T-helper 2 cell treated with Interferon-gamma antibody and Interleukin-4, amounts not matched to agents 5 μg/mL and 100 μg/mL, for 36 hours (primary cell): ENCODE results near the gene RHOBTB3.
A peak's percentile ranks its signal among the peaks of the same experiment; 100 is the strongest.

ENCODE experiments used
- DNase-seq: peaks from one replicate; pipeline ENCODE4 v3.0.0; 2021; ENCODE audit warnings: low spot score
- H3K27ac Mint-ChIP-seq: one replicate; pipeline ENCODE4 v1.8.0; 2021; ENCODE audit warnings: mild to moderate bottlenecking, mixed read lengths
- H3K27me3 Mint-ChIP-seq: one replicate; pipeline ENCODE4 v1.8.0; 2021; ENCODE audit warnings: low read depth, mixed read lengths
- H3K36me3 Mint-ChIP-seq: one replicate; pipeline ENCODE4 v1.8.0; 2021; ENCODE audit warnings: low read depth, mixed read lengths
- H3K4me1 Mint-ChIP-seq: one replicate; pipeline ENCODE4 v1.8.0; 2021; ENCODE audit warnings: low read depth, mixed read lengths
- H3K4me3 Mint-ChIP-seq: one replicate; pipeline ENCODE4 v1.8.0; 2022; ENCODE audit warnings: mild to moderate bottlenecking, moderate library complexity, mixed read lengths
- H3K9me3 Mint-ChIP-seq: one replicate; pipeline ENCODE4 v1.8.0; 2021; ENCODE audit warnings: mixed read lengths

Gene RHOBTB3

DNA sequence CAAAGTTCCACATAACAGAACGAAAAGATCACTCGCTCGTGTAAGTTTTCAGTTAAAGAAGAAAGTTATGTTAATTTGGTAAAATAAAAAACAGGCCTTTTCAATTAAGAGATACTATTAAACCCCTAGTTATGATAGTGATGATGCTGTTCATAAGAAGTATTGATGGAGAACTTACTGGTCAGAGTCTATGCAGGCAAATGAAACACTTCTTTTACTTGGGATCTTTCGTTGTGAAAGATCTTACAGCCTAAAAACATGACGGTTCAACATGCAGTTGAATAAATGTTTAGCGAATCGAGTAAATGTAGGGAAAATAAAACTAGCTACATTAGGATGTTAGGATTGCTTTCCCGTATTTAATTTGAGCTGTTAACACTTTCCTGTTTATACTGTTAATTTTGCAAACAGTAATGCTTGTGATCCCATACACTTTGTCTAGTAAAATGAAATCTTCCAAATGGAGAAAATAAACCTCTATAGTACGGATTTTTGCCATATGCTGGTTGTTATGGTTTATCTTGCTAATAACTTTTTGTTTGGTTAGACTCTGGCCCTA is 2.0 kb downstream of the RHOBTB3 start:
- DNase-seq = no peak
- Mint-ChIP-seq H3K27ac (no peak overlapping the region), H3K9me3 (no peaks in the 10 kb centered on the region), H3K27me3 (peaks cover 83% of the 10 kb centered on the region), H3K4me3 (no peak overlapping the region), H3K36me3 (no peaks in the 10 kb centered on the region), H3K4me1 (peaks cover 12% of the 10 kb centered on the region)

DNA sequence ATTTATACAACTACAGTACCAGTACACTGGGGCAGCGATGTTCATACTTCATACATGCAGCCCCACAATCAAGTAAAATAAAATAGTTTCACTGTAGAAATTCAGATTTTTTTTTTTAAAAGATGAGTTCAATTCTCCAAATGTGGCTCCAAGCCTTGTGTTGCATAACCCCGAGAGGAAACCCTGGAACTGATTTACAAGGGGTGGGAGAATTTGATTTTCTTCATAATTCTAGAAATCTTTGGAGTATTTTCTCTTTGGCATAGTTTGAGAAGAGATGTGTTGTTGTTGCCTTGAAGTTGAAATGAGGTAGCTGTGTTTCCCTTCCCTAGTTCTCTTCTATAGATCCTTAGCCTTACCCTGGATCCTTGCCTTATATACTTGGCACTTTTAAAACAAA is 3.1 kb downstream of the RHOBTB3 start:
- Mint-ChIP-seq H3K4me1 (peaks cover 9% of the 10 kb centered on the region), H3K4me3 (no peak overlapping the region), H3K27me3 (peaks cover 78% of the 10 kb centered on the region), H3K36me3 (no peaks in the 10 kb centered on the region), H3K27ac (no peak overlapping the region), H3K9me3 (no peaks in the 10 kb centered on the region)
- DNase-seq = no peak

DNA sequence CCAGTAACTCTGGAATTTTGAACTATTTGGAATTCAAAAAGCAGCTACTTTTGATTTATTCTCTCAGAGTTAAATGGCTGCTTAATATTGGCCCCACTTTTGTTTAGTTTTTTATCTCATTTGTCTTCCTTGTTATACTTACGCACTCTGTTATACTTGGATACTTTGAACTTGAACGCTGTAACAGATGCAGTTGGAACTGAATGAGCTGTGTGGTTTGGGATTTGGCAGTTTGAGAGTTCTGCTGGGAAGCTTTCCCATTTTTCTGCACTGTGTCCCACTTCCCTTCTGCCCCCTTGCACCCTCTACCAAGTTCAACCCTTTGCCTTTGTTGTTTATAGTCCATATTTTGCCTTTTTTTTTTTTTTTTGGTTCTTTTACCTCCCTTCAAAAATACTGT is 3.8 kb downstream of the RHOBTB3 start:
- Mint-ChIP-seq H3K36me3 (no peaks in the 10 kb centered on the region), H3K9me3 (no peaks in the 10 kb centered on the region), H3K4me1 (peaks cover 9% of the 10 kb centered on the region), H3K27me3 (peaks cover 77% of the 10 kb centered on the region), H3K4me3 (no peak overlapping the region), H3K27ac (no peak overlapping the region)
- no peak for DNase-seq

DNA sequence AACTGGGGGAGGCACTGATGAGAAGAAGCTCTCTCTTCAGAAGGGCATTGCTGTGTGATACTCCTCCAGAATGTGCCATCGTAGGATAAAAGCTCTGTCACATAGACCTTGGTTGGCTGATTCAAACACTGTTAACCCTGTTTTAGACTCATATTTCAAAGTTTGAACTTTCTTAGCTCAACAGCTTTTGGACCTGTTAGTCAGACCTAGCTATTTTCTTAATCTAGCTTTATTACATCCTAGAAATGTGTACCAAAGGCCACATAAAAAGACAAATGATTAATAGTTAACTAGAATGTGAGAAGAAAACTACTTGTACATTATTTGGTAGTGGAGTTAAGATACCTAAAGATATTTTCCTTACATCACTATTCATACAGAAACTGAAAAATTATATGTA is 4.3 kb downstream of the RHOBTB3 start:
- H3K36me3 Mint-ChIP-seq = no peaks in the 10 kb centered on the region
- H3K27ac Mint-ChIP-seq = no peak overlapping the region
- H3K27me3 Mint-ChIP-seq = peaks cover 75% of the 10 kb centered on the region
- no peaks in the 10 kb centered on the region for H3K9me3 Mint-ChIP-seq
- DNase-seq = no peak
- H3K4me1 Mint-ChIP-seq = peaks cover 5% of the 10 kb centered on the region
- H3K4me3 Mint-ChIP-seq = no peak overlapping the region

DNA sequence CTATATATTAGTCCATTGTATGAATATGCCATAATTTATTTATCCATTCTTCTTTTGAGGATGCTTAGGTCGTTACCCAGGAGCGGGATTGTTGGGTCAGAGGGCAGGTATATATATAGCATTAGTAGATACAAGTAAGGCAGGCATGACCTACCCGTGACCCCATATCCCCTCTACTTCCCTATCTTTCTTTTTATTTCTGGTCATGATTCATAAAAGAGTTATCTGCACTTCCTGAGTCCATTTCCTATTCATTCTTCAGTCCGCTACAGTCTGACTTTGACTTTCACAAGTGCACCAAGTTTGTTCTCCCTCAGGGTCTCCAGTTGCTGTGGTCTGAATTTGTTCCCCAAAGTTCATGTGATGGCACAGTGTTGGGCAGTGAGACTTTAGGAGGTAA is 6.9 kb downstream of the RHOBTB3 start:
- H3K4me3 Mint-ChIP-seq = no peak overlapping the region
- no peaks in the 10 kb centered on the region for H3K4me1 Mint-ChIP-seq
- peaks cover 59% of the 10 kb centered on the region for H3K27me3 Mint-ChIP-seq
- H3K27ac Mint-ChIP-seq = no peak overlapping the region
- no peaks in the 10 kb centered on the region for H3K36me3 Mint-ChIP-seq
- no peak for DNase-seq
- no peaks in the 10 kb centered on the region for H3K9me3 Mint-ChIP-seq

DNA sequence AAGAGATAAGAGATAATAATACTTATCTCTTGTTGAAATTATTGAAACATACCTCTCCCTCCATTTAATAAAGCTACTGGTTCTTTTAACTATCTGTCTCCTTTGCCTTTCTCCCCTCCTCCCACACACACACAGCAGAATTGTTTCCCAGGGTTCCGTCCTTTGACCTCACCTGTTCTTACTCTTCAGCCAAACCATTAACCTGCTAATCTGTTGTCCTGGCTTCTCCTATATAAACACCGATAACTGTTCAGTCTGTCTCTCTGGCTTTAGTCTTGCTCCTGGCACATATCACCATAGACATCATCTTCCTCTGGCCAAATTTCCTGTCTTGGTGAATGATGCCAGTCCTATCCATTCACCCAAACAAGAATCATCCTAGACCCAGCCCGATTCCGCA is 7.7 kb downstream of the RHOBTB3 start:
- no peak for DNase-seq
- Mint-ChIP-seq H3K4me3 (no peak overlapping the region), H3K9me3 (no peaks in the 10 kb centered on the region), H3K36me3 (no peaks in the 10 kb centered on the region), H3K27me3 (peaks cover 55% of the 10 kb centered on the region), H3K4me1 (no peaks in the 10 kb centered on the region), H3K27ac (no peak overlapping the region)

DNA sequence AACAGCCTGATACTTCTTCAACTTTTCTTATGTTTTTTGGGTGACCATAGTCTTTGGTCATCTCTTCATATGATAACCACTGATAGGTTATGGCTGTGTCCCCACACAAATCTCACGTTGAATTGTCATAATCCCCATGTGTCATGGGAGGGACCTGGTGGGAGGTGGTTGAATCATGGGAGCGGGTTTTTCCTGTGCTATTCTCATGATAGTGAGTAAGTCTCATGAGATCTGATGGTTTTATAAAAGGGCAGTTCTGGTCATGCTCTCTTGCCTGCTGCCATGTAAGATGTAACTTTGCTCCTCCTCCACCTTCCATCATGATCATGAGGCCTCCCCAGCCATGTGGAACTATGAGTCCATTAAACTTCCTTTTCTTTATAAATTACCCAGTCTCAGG is 8.7 kb downstream of the RHOBTB3 start:
- Mint-ChIP-seq H3K4me1 (no peaks in the 10 kb centered on the region), H3K9me3 (no peaks in the 10 kb centered on the region), H3K27me3 (peaks cover 50% of the 10 kb centered on the region), H3K4me3 (no peak overlapping the region), H3K27ac (no peak overlapping the region), H3K36me3 (no peaks in the 10 kb centered on the region)
- no peak for DNase-seq

DNA sequence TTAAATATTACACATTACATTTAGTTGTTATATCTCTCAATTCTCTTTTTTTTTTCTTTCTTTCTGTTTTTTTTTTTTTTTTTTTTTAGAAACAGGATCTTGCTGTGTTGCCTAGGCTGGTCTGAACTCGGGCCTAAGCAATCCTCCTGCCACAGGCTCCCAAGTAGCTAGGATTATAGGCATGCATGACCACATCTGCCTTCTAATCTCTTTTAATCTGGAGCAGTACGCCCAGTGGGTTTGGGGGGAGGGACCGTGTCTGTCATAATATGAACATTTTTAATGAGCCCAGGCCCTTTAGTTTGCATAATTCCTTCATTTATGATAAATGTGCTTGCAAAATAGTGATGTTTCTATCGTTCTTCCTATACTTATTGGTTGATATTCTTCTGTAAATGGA is 10.3 kb downstream of the RHOBTB3 start:
- Mint-ChIP-seq H3K27me3 (peaks cover 45% of the 10 kb centered on the region), H3K4me3 (no peak overlapping the region), H3K36me3 (no peaks in the 10 kb centered on the region), H3K27ac (no peak overlapping the region), H3K9me3 (no peaks in the 10 kb centered on the region), H3K4me1 (no peaks in the 10 kb centered on the region)
- no peak for DNase-seq

DNA sequence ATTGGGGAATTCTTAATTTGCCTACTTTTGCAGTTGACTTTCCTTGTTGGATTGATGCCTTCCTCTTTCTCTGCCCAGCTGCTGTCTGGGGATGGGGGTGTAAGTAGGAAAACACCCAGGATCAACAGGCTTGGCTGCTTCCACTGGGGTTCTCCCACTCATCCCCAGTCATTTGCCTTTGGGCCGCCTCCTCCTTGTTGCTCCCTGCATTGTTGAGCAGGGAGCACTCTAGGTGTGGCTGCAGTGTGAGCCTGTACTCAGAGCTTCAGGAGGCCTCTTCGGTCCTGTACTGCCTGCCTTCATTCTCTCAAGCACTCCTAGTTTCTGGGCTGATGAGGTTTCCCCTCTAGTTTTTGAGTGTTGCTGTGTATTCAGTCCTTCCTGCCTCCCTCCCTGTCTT is 12.1 kb downstream of the RHOBTB3 start:
- Mint-ChIP-seq H3K36me3 (no peaks in the 10 kb centered on the region), H3K27me3 (peaks cover 37% of the 10 kb centered on the region), H3K4me3 (no peak overlapping the region), H3K27ac (no peak overlapping the region), H3K4me1 (peaks cover 6% of the 10 kb centered on the region), H3K9me3 (no peaks in the 10 kb centered on the region)
- DNase-seq = no peak

DNA sequence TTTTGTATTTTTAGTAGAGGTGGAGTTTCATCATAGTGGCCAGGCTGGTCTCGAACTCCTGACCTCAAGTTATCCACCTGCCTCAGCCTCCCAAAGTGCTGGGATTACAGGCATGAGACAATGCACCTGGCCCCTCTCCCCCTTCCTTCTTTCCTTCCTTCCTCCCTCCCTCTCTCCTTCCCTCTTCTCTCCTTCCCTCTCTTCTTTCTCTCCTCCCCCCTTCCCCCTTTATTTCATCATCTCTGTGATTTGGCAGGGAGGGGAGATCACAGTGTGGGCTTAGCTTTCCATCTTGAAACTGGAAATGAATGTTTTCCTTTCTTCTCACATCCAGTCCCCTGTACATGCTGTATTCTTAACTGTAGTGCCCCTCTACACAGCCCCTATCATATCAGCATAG is 12.7 kb downstream of the RHOBTB3 start:
- H3K36me3 Mint-ChIP-seq = no peaks in the 10 kb centered on the region
- H3K9me3 Mint-ChIP-seq = no peaks in the 10 kb centered on the region
- H3K4me3 Mint-ChIP-seq = no peak overlapping the region
- H3K27ac Mint-ChIP-seq = no peak overlapping the region
- peaks cover 35% of the 10 kb centered on the region for H3K27me3 Mint-ChIP-seq
- peaks cover 6% of the 10 kb centered on the region for H3K4me1 Mint-ChIP-seq
- DNase-seq = no peak

DNA sequence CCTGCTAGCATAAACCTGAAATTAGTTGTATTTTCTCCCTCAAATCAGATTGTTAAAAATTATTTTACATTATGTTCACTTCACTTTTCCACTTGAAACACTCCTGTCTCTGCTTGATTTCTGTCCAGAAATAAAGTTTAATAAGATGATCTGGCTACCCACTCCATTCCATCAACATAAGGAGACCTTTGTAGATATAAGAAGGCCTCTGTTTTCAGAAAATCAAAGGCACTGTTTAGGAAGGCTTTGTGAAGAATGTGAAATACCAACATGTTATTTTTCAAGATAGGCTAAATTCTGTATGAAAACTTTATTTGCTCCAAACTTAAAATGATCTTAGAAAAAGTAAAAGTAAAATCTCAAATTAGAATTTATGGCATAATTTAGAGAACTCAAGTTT is 15.1 kb downstream of the RHOBTB3 start:
- H3K4me1 Mint-ChIP-seq = peaks cover 6% of the 10 kb centered on the region
- peaks cover 26% of the 10 kb centered on the region for H3K27me3 Mint-ChIP-seq
- no peak for DNase-seq
- no peaks in the 10 kb centered on the region for H3K36me3 Mint-ChIP-seq
- H3K4me3 Mint-ChIP-seq = no peak overlapping the region
- no peak overlapping the region for H3K27ac Mint-ChIP-seq
- no peaks in the 10 kb centered on the region for H3K9me3 Mint-ChIP-seq

DNA sequence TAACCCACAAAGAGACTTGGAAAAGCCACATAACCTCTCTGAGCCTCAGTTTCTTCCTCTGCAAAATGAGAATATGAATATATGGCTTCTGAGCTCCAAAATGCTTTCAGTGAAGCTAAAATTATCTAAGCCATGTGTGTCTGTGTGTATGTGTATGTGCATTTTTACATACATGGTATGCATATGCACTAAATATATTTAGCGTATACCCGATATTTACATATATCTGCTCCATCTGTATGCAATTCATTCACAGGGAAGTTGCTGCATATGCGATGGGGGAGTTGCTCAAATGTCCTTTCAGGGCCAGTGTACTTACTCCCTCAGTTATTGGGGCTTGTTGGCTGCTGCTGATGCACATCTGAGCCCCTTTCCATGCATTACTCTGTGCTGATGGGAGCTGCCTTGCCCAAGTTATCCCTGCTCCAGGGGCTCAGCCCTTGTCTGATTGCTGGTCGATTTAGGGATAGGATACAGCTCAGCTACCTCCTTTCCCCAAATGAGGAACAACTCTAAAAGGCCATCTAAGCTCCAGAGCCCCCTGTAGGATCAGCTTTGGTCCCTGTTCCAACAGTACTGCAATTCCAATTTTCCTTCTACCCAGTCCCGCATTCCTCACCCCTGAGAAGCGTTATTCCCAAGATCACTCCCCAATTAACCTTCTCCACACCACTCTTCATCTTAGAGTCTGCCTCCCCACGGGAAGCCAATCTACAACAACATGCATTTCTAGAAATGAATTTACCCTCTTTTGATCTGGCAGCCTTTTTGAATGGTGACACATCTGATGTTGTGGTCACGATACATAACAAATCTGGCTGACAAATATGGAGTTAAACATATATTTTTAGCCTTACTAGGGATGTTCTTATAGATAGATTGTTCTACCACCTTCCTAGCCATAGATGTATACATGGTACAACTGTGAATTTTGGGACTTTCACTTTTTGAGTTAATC is 15.9 kb downstream of the RHOBTB3 start:
- Mint-ChIP-seq H3K4me3 (no peak overlapping the region), H3K36me3 (no peaks in the 10 kb centered on the region), H3K27ac (no peak overlapping the region), H3K27me3 (peaks cover 24% of the 10 kb centered on the region), H3K4me1 (peaks cover 6% of the 10 kb centered on the region), H3K9me3 (no peaks in the 10 kb centered on the region)
- peak; percentile 11 for DNase-seq

DNA sequence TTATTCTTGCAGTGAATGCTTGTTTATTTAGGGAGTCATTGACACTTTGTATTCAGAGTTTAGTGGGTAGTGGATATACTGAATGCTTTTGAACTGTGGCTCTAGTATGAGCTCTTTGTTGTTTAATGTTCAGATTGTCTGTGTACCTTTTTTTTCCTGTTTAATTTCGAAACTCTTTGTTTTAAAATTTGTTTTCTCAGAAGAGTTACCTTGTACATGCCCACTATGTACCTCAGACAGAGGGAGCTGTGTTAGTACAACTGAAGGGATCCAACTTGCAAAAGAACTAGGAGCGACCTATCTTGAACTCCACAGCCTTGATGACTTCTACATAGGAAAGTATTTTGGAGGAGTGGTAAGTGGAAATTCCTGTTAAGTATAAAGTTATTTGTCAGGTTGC is 17.0 kb downstream of the RHOBTB3 start:
- Mint-ChIP-seq H3K4me3 (no peak overlapping the region), H3K36me3 (no peaks in the 10 kb centered on the region), H3K4me1 (peaks cover 6% of the 10 kb centered on the region), H3K27ac (no peak overlapping the region), H3K27me3 (peaks cover 23% of the 10 kb centered on the region), H3K9me3 (no peaks in the 10 kb centered on the region)
- DNase-seq = no peak

DNA sequence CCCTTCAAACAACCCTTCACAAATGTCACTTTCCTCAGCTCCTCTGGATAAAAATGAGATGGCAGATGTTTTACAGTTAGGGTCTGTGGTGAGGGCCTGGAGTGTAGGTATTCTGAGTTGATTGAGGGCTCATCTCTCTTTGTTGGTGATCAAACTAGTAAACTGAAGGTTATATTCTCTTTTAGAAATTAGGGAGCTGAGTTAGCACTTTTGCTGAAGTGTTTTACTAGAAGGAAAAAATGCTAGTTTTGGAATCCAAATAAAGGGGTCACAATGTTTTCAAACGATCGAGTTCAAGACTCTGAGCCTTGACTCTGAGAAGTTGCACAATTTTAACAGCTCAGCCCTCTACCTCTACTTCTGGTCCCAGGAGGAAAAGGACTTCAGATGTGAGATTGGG is 23.4 kb downstream of the RHOBTB3 start:
- Mint-ChIP-seq H3K4me1 (peaks cover 3% of the 10 kb centered on the region), H3K36me3 (no peaks in the 10 kb centered on the region), H3K9me3 (no peaks in the 10 kb centered on the region), H3K4me3 (no peak overlapping the region), H3K27ac (no peak overlapping the region), H3K27me3 (peaks cover 31% of the 10 kb centered on the region)
- DNase-seq = no peak
